Endothelial cell of umbilical vein (primary cell): ENCODE measurements around the gene ZFYVE28. TPM values are rescaled to one million over a fixed set of nuclear protein-coding genes. Genes with fewer than 3 reads are reported as not detected.

Source experiments
- BruUV-seq: library from RNA; stranded (reverse); fragments of 400-500 nt; replicated peaks from 2 replicates; lab custom pipeline; 2021; lab: Mats Ljungman, UMichigan
- CTCF ChIA-PET: fragments of 300-600, 350-600 bp; sonication (Branson Sonifier 250); formaldehyde crosslinking; loops from one replicate; lab custom pipeline; 2021; ENCODE audit warnings: antibody characterized with exemption, inconsistent platforms; lab: Charles Lee
- POLR2A ChIA-PET: fragments of 300-600, 350-600 bp; sonication (Branson Sonifier 250); formaldehyde crosslinking; loops from one replicate; lab custom pipeline; 2021; ENCODE audit warnings: antibody characterized with exemption, inconsistent platforms; lab: Charles Lee
- DNase-seq: peaks from one replicate; pipeline ENCODE4 v3.0.0-alpha.2; 2011; ENCODE audit warnings: low read depth, low spot score
- FAIRE-seq: peaks from 2 replicates; lab custom pipeline; 2011; peaks lifted over from hg19 to GRCh38; lab: Jason Lieb, UNC
- H2AFZ ChIP-seq: 2 replicates; pipeline ENCODE4 v1.6.0; 2012; ENCODE audit warnings: low read depth, low read length, control low read depth, inconsistent platforms
- H3K27ac ChIP-seq: 2 replicates; pipeline ENCODE4 v1.5.1; 2011; ENCODE audit warnings: low read depth, mild to moderate bottlenecking, control low read depth, low read length, moderate library complexity; ENCODE audit not compliant: insufficient read depth
- H3K27me3 ChIP-seq, 2 experiments: 2 replicates each; pipeline versions ENCODE4 v1.6.0 to v1.6.1; 2011; ENCODE audit warnings: low read length in 2 of 2, mixed read lengths in 1 of 2; ENCODE audit not compliant: control insufficient read depth in 2 of 2, insufficient read depth in 2 of 2
- H3K36me3 ChIP-seq, 2 experiments: 2 replicates in 1 of 2; 3 replicates in 1 of 2; pipeline ENCODE4 v1.5.1; 2011; ENCODE audit warnings: low read length in 2 of 2, mild to moderate bottlenecking in 1 of 2, moderate library complexity in 1 of 2; ENCODE audit not compliant: control insufficient read depth in 2 of 2, insufficient read depth in 2 of 2; ENCODE audit errors: extremely low read depth in 1 of 2
- H3K4me1 ChIP-seq: 3 replicates; pipeline ENCODE4 v1.5.1; 2011; ENCODE audit warnings: mild to moderate bottlenecking, low read length; ENCODE audit not compliant: control insufficient read depth, insufficient read depth; ENCODE audit errors: extremely low read depth
- H3K4me2 ChIP-seq: 2 replicates; pipeline ENCODE4 v1.6.1; 2011; ENCODE audit warnings: low read length, control low read depth, mixed read lengths; ENCODE audit not compliant: insufficient read depth
- H3K4me3 ChIP-seq, 3 experiments: fragments of 200-600 bp in 1 of 3; sonication (generic), shearing (Covaris generic) in 1 of 3; replicated peaks in 1 of 3; 2 replicates each; pipeline ENCODE4 v1.5.1; 2011 to 2016; ENCODE audit warnings: control low read depth in 3 of 3, low read length in 3 of 3, mild to moderate bottlenecking in 2 of 3, inconsistent platforms in 1 of 3, low read depth in 1 of 3, moderate library complexity in 1 of 3; ENCODE audit not compliant: insufficient read depth in 1 of 3
- H3K79me2 ChIP-seq: 2 replicates; pipeline ENCODE4 v1.6.0; 2012; ENCODE audit warnings: low read length, inconsistent platforms; ENCODE audit not compliant: control insufficient read depth, insufficient read depth
- H3K9ac ChIP-seq: replicated peaks from 2 replicates; pipeline ENCODE3; 2011; ENCODE audit warnings: low read length, control low read depth; ENCODE audit not compliant: insufficient read depth; ENCODE audit errors: extremely low read depth
- H3K9me1 ChIP-seq: replicated peaks from 3 replicates; pipeline ENCODE4 v1.6.0; 2011; ENCODE audit warnings: mild to moderate bottlenecking, low read length; ENCODE audit not compliant: control insufficient read depth, insufficient read depth; ENCODE audit errors: extremely low read depth
- H3K9me3 ChIP-seq: replicated peaks from 2 replicates; pipeline ENCODE4 v1.5.1; 2012; ENCODE audit warnings: low read length, inconsistent platforms; ENCODE audit not compliant: control insufficient read depth, insufficient read depth
- H4K20me1 ChIP-seq: replicated peaks from 2 replicates; pipeline ENCODE3; 2011; ENCODE audit warnings: mild to moderate bottlenecking, low read length; ENCODE audit not compliant: control insufficient read depth, insufficient read depth; ENCODE audit errors: extremely low read depth
- GATA2 ChIP-seq: IDR thresholded peaks from 2 replicates; pipeline ENCODE4 v1.7.0; 2011; ENCODE audit warnings: low read depth, mild to moderate bottlenecking, moderate library complexity, mixed read lengths, low read length; ENCODE audit not compliant: insufficient read length, insufficient read depth
- POLR2A ChIP-seq: IDR thresholded peaks from 2 replicates; pipeline ENCODE4 v1.6.1; 2012; ENCODE audit warnings: low read depth, mild to moderate bottlenecking, control low read depth, low read length
- POLR2AphosphoS5 ChIP-seq: IDR thresholded peaks from 2 replicates; pipeline ENCODE4 v1.6.1; 2012; ENCODE audit warnings: low read depth, mild to moderate bottlenecking, control low read depth, low read length, moderate library complexity; ENCODE audit not compliant: insufficient read depth
- dilution Hi-C: fragments of 300-500 bp; cut with MboI; formaldehyde crosslinking; loops from one replicate; pipeline ENCODE4 v1.15.0; 2019; ENCODE audit warnings: low sequenced_read_pairs; ENCODE audit not compliant: extremely low pct_ligation_motif_present
- intact Hi-C: fragments of 100-400 bp; cut with micrococcal nuclease; formaldehyde crosslinking; loops from one replicate; pipeline ENCODE4 v1.10.0; 2022
- polyA plus RNA-seq, 4 experiments: library from polyadenylated mRNA; depleted of rRNA in 3 of 4; stranded (reverse) in 3 of 4; unstranded in 1 of 4; fragments of >200 nt; gene quantifications; 2 replicates each; pipeline versions ENCODE4 v1.2.1 to v1.2.3, GENCODE V29; 2011 to 2012; ENCODE audit warnings: missing spikeins in 1 of 4
- small RNA-seq: library from RNA; depleted of rRNA; stranded (forward); fragments of <200 nt; gene quantifications from one replicate; pipeline ENCODE3, GENCODE V24; 2012; ENCODE audit warnings: low replicate concordance, low read depth; ENCODE audit not compliant: insufficient read depth, insufficient read length
- total RNA-seq: library from RNA; stranded (reverse); gene quantifications from 2 replicates; pipeline ENCODE4 v1.2.3, GENCODE V29; 2021
- TF ChIP-seq, protein P1 (sequence below): IDR thresholded peaks from 2 replicates; pipeline ENCODE4 v1.6.1; 2011; ENCODE audit not compliant: insufficient read depth, insufficient read length
- TF ChIP-seq, protein P2 (sequence below), 2 donors: IDR thresholded peaks; 1 replicate in 1 of 2; 2 replicates in 1 of 2; pipeline ENCODE4 v1.5.1; 2011; ENCODE audit warnings: low read length in 2 of 2, mild to moderate bottlenecking in 2 of 2, moderate library complexity in 2 of 2, control low read depth in 1 of 2, inconsistent platforms in 1 of 2, low read depth in 1 of 2; ENCODE audit not compliant: insufficient read depth in 1 of 2; ENCODE audit errors: extremely low read depth in 1 of 2

ZFYVE28 gene
- total and polyA plus RNA-seq, 2 donors (not counting 3 experiments of a cell fraction or from before 2014, with no cell fraction given): 5.8 to 7.1 TPM

DNA sequence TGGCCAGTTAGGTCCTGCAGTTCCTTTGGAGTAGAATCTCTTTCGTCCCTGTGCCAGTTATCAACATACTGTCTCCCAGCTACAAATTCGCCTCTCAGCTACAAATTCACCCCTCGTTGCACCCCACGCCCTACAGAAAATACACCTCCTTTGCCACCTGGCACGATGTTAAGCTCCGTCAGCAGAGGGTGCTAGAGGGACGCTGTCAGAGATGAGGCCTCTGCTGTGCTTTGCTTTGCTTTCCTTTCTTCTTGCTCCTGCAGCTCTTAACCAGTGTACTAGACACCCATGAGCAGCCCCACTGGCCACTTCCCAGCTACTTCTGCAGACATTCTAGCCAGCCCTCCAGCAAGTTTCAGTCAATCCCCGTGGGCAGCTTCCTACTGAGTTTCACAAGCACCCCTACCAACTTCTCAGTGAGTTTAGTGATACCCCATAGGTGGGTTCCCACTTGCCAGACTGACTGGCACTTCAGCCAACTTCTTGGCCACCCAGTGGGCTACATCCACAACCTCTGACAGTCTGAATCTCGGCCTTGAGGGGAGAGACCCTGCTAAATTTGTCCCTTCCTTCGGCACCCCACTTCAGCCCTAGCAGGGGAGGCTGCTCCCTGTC, 198.3 kb downstream of the ZFYVE28 start:
- Histone ChIP-seq H3K27me3 (no peaks in the 10 kb centered on the region), H3K4me1 (no peaks in the 10 kb centered on the region), H3K4me2 (no peak overlapping the region), H4K20me1 (no peaks in the 10 kb centered on the region), H3K9ac (no peak overlapping the region), H3K79me2 (no peaks in the 10 kb centered on the region), H3K4me3 (no peak overlapping the region), H3K9me3 (no peaks in the 10 kb centered on the region), H3K9me1 (no peaks in the 10 kb centered on the region), H2AFZ (no peak overlapping the region), H3K36me3 (peaks cover 0 to 4% of the 10 kb centered on the region in 2 experiments), H3K27ac (no peak overlapping the region)
- FAIRE-seq (peak; percentile 86), DNase-seq (peak; percentile 66)
- CTCF ChIA-PET: interaction anchor here (0.6 to 3.2 kb wide), 65 partner anchors 10 to 494 kb away, joined by 3 to 149 read pairs (median 4); partner anchors contain the start of genes CFAP99, HAUS3, MXD4 and NELFA
- TF ChIP-seq, protein P1, sequence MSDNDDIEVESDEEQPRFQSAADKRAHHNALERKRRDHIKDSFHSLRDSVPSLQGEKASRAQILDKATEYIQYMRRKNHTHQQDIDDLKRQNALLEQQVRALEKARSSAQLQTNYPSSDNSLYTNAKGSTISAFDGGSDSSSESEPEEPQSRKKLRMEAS: no peak
- TF ChIP-seq GATA2: no peak
- TF ChIP-seq, protein P2, sequence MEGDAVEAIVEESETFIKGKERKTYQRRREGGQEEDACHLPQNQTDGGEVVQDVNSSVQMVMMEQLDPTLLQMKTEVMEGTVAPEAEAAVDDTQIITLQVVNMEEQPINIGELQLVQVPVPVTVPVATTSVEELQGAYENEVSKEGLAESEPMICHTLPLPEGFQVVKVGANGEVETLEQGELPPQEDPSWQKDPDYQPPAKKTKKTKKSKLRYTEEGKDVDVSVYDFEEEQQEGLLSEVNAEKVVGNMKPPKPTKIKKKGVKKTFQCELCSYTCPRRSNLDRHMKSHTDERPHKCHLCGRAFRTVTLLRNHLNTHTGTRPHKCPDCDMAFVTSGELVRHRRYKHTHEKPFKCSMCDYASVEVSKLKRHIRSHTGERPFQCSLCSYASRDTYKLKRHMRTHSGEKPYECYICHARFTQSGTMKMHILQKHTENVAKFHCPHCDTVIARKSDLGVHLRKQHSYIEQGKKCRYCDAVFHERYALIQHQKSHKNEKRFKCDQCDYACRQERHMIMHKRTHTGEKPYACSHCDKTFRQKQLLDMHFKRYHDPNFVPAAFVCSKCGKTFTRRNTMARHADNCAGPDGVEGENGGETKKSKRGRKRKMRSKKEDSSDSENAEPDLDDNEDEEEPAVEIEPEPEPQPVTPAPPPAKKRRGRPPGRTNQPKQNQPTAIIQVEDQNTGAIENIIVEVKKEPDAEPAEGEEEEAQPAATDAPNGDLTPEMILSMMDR (IDR thresholded peaks at IDR 0.05; ENCODE audit: extremely low read depth in 1 of 2, insufficient read depth in 1 of 2, low read depth in 1 of 2, low read length in 2 of 2): peak; percentile 84 to 85
- TF ChIP-seq POLR2A: no peak
- no peak for TF ChIP-seq POLR2AphosphoS5
- POLR2A ChIA-PET: interaction anchor here (0.8 kb wide), 1 partner anchor 42 kb away, joined by 3 read pairs; no protein-coding TSS in a partner anchor
- intact Hi-C loops: loop anchor here (1.0 kb wide), 2 partner anchors 221 to 242 kb away; no protein-coding TSS in a partner anchor
- no TSS peak for BruUV-seq
- dilution Hi-C loops: no loop called here

Small RNA genes lying within 50 kb of the gene (small RNA-seq; reads per million reads assigned to genes)
- gene COX6B1P5: not detected

Other genes with a start within 250 kb of the ZFYVE28 start
- 15.9 and 16.0 TPM in 2 replicates for gene HAUS3, start 176.5 kb downstream of the ZFYVE28 start, total RNA-seq
- 4.4 and 4.6 TPM in 2 replicates for gene HAUS3, start 176.5 kb downstream of the ZFYVE28 start, polyA plus RNA-seq
- gene POLN, start 176.5 kb downstream of the ZFYVE28 start, total RNA-seq: 3.1 and 4.2 TPM in 2 replicates
- gene POLN, start 176.5 kb downstream of the ZFYVE28 start, polyA plus RNA-seq: 1.3 TPM in 2 replicates
- gene MXD4, start 156.5 kb downstream of the ZFYVE28 start, total RNA-seq: 59.2 and 62.7 TPM in 2 replicates
- 74.1 and 88.8 TPM in 2 replicates for gene MXD4, start 156.5 kb downstream of the ZFYVE28 start, polyA plus RNA-seq
- 0.12 TPM in 1 of 2 replicates, not detected in the other for gene CFAP99, start 310 bp upstream of the ZFYVE28 start, total RNA-seq
- gene CFAP99, start 310 bp upstream of the ZFYVE28 start, polyA plus RNA-seq: 0.03 TPM in 1 of 2 replicates, not detected in the other
- gene RNF4, start 50.5 kb upstream of the ZFYVE28 start, total RNA-seq: 67.5 and 71.4 TPM in 2 replicates
- gene RNF4, start 50.5 kb upstream of the ZFYVE28 start, polyA plus RNA-seq: 56.9 and 64.3 TPM in 2 replicates
- 32.0 and 32.1 TPM in 2 replicates for gene FAM193A, start 118.0 kb upstream of the ZFYVE28 start, total RNA-seq
- gene FAM193A, start 118.0 kb upstream of the ZFYVE28 start, polyA plus RNA-seq: 12.3 TPM in 2 replicates